Measurements from ENCODE around the gene ARHGAP15.

- TF ChIP-seq YY1 (IDR thresholded peaks at IDR 0.05; ENCODE audit: insufficient read depth, insufficient read length), result no peak
- no peak for TF ChIP-seq ZNF274 (IDR thresholded peaks at IDR 0.05; ENCODE audit: low read depth, low read length)
Observed at GRCh38 chr2:143720095-143720664, 591.0 kb downstream of the ARHGAP15 start.

All from NT2/D1 (cell line).